GM12873 (cell line): Measurements from ENCODE around the gene GEMIN5.

Source experiments
- CTCF ChIP-seq: IDR thresholded peaks from 2 replicates; pipeline ENCODE4 v1.5.1; 2012; ENCODE audit warnings: low read depth, mild to moderate bottlenecking, moderate library complexity, low read length, control low read depth; ENCODE audit not compliant: insufficient read depth; ENCODE audit errors: missing control alignments

The GEMIN5 gene

GRCh38 chr5:154949781-154950180 is 11.8 kb upstream of the GEMIN5 start:
- no peak for TF ChIP-seq CTCF

GRCh38 chr5:154948313-154948712 is 10.3 kb upstream of the GEMIN5 start:
- TF ChIP-seq CTCF: no peak

DNA sequence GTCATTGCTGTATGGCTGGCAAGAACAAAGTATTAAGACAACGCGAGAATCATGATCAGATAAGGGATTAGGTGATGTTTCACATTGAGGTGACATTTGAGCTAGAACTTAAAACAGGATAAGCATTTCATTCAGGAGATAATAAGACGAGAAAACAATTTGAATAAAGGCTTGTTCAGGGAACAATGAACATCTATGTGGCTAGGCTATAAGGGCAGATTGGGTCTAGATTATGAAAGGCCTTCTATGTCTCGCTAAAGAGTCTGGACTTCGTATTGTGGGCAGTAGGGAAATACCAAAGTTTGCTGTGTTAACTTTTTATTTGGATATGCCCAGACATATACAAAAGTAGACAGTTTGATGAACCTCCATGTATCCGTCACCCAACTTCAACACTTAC is 9.8 kb upstream of the GEMIN5 start:
- TF ChIP-seq CTCF: no peak

DNA sequence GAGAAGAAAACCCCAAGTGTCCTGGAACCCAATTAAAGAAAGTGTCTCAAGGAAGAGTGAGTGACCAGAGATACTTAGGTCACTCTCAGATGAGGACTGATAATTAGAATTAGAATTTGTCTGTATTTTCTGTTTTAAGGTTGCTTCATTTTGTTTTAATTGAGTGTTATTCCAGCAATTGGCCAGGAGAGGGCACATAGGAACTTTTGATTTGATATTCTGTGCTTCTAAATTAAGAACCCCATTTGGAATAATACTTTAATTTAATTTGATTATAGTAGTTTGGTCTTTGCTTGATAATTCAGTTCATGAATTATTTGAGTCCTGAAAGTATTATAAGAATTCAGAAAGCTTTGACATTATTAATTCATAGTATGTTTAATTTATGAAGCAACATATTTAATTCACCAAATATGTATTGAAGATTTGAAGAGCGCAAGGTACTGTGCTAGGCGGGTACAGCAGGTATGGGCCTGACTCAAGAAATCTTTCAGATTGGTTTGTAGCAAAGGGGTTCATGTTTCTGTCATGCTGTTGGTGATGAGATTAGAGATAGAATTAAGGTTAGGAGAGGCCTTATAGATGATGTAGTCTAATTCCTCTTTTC is 7.8 kb upstream of the GEMIN5 start:
- peak; percentile 50 for TF ChIP-seq CTCF

DNA sequence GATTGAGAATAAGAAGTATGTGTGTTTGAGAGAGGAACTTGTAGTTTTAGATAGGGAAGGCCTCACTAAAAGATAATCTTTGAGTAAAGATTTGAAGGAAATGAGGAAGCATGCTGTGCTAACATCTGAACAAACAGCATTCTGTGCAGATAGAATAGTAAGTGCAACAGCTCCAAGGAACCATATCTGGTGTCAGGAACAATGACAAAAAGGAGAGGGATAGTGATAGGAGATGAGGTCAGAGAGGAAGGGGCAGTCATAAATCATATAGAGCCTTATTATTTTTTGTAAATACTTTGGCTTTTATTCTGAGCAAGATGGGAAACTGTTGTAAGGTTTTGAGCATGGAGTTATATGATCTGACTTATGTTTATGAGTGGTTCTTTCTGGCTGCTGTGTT is 6.7 kb upstream of the GEMIN5 start:
- no peak for TF ChIP-seq CTCF

DNA sequence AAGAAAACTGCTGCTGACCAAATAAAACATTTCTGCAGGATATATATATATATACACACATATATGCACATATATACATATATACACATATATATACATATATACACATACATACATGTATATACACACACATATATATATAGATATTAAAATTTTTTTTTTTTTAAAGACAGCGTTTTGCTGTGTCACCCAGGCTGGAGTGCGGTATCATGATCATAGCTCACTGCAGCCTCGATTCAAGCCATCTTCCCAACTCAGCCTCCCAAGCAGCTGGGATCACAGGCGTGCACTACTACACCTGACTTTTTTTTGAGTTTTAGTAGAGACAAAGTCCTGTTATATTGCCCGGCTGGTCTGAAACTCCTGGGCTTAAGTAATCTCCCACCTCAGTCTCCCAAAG is 5.5 kb upstream of the GEMIN5 start:
- no peak for TF ChIP-seq CTCF

GRCh38 chr5:154940772-154941620 is 3.0 kb upstream of the GEMIN5 start, which contains the start of gene MRPL22:
Gene MRPL22, plus strand, starts transcription at chr5:154941073. Its CDS starts 38 bp downstream, at chr5:154941111.
- no peak for TF ChIP-seq CTCF
